GM21526 (cell line): Measurements from ENCODE around the gene NUDT14.

Experiments
- ATAC-seq: cut with Tn5 transposase; IDR thresholded peaks from one replicate; pipeline ENCODE4 v1.9.1; 2021; ENCODE audit warnings: moderate library complexity; ENCODE audit not compliant: unreplicated experiment, low FRiP score

The NUDT14 gene

DNA sequence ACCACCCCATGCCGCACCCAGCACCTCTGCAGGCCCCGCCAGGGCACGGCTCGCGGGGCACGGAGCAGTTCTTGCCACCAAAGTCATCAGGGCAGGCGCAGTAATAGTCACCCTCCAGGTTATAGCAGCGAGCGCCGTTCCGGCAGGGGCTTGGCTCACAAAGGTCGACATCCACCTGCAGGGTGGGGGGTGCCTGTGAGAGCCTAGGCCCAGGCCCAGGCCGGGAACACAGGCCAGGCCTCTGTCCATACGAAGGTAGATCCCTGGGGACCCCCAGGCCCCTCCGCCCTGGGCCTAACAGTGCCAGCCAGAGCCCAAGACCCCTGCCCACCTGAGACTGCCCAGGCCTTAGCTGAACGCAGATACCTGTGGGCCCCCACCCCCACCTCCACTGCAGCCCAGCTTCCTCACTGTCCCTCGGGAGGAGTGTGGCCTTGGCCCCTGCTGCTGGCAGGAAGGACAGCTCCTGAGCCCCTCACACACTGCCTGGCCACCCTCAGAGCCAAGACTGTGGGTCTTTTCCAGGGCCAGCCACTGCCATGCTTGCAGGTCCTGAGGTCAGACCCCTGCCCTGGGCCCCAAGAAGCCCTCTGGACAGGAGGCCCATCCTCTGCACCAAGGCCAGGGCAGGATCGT, 31.8 kb downstream of the NUDT14 start:
- ATAC-seq, result no peak

DNA sequence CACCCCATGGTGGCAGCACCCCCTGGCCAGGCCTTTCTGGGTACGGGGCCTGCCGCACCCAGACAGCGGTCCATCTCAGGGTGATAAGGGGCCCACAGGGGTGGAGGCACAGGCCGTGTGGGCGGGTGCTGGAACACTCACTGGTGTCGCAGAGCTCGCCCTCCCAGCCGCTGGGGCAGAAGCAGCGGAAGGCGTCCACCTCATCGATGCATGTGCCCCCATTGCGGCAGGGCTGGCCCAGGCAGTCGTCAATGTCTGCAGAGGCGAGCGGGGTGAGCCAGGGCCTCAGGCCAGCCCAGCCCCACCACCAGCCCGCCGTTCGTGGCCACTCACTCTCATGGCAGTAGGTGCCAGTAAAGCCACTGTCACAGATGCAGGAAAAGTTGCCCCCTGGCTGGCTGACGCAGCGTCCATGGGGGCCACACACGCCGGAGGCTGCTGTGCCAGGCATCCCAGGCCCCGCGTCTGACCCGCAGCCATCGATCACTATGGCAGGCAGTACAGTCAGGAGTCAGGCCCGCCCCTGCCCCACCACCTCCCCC, 32.4 kb downstream of the NUDT14 start:
- ATAC-seq, result no peak

DNA sequence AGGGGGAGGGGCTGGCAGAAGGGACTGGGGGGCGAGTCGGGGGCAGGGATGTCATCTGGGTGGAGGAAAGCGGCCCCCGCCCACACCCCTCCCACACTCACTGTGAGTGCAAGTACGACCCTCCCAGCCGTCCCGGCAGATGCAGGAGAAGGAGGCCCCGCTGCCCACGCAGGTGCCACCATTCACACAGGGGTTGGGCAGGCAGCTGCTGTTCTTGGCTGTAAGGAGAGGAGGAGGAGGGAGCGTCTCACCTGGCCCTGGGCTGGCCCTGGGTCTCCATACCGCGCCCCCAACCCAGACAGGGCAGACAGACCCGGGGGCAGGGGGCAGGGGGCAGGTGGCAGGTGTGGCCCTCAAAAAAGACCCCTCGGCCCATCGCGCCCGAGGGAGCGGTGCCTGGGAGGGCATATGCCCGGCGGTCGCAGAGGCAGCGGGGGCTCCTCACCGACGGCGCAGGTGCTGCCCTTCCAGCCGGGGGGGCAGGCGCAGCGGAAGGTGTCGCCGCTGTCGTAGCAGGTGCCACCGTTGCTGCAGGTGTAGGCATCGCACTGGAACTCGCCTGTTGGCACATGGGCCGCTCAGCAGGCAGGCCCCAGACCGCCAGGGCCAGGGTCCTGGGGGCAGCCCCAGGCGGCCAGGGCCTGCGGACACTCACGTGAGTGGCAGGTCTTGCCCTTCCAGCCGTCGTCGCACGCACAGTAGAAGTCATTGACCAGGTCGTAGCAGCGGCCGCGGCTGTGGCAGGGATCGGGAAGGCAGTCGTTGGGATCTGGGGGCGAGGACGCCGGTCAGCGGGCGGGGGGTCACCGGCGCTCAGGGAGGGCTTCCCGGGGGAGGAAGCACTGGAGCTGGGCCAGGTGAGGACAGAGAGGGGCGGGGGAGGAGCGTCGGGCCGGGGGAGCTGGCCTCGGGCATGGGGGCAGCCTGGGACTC, 33.2 kb downstream of the NUDT14 start:
- ATAC-seq, result no peak

DNA sequence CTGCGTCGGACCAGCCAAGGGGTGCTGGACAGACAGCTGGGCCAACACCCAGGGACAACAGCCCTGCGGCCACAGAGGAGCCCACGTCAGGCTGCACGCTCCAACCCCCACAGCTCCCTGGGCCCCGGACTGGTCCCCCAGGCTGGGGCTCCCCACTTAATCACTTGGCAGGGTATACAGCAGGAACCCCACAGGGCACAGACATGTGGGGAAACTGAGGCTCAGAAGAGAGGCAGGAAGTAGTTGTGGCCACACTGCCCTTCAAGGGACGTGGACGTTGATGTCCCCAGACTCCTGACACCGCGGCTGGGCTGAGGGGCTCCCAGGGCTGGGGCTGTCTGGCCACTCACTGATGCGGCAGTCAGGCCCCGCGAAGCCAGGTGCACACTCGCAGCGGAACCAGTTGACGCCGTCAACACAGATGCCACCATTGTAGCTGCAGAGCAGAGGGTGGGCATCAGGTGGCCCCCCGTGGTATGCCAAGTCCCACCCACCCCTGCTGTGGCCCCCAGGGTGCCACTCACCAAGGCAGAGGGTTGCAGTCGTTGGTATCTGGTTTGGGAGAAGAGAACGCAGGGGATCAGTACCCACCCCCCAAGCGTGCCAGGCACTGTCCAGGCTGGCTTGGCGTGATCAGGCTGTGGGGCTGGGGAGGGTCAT, 34.0 kb downstream of the NUDT14 start:
- no peak for ATAC-seq

DNA sequence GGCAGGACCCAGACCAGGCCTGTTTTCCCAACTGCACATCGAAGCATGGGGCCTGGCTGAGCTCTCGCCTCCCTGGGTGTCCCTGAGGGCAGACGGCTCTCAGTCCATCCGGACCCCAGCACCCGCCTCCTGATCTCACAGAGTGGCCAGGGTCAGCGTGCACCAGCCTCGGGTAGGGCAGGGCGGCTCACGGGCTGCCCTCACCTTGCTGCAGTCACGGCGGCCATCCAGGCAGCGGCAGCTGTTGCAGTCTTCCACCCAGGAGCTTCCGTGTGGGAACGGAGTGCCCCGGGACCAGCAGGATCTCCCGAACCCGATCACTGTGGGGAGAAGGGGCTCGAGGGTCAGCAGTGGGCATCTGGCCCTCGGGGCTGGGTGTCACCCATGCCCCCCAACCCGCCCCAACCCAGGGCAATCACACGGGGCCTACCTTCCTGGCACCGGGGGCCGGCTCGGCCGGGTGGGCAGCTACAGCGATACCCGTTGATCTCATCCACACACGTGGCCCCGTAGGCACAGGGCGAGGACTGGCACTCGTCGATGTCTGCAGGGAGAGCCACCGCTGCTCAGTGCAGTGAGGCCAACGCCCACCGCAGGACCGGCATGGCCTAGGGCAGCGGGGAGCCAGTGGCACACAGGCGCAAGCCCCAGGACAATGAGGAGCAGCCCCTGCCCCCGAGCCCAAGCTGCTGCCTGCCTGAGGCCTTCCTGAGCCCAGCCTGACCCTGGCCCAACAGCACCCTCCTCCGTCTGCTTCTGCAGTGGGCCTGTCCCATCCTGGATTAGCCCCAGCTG, 34.7 kb downstream of the NUDT14 start:
- ATAC-seq, result no peak

DNA sequence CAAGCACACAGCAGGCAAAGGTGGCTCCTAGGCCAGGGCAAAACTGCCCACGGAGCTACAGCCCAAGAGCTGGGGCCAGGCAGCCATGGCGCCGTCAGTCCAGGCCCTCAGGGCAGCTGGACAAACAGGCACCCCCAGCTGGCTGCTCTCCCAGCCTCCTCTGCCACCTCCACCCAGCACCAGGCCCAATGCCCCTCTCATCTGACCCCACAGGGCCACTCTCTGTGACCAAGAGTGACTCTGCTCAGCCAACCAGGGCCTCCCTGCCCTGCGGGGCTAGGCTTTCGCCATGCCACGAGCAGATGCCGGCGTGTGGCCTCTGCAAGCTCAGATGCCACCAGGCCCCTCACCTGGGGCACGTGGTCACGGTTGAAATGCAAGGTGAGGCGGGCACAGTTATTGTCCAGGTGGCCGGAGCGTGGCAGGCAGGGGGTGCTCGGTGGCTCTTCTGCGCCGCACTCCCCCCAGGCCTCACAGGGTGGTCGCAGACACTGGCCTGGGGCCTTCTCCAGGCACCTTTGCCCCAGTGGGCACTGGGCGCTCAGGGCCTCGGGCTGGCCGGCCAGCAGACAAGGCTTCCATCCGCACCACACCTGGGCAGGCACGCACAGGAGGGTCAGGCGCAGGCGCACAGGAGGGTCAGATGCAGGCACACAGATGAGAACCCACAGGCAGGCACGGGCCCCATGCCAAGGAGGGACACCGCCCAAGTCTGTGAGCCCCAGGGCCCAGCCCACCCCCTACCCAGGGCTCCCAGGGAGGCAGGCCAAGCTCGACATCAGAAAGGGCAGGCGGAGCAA, 35.5 kb downstream of the NUDT14 start:
- ATAC-seq, result no peak

DNA sequence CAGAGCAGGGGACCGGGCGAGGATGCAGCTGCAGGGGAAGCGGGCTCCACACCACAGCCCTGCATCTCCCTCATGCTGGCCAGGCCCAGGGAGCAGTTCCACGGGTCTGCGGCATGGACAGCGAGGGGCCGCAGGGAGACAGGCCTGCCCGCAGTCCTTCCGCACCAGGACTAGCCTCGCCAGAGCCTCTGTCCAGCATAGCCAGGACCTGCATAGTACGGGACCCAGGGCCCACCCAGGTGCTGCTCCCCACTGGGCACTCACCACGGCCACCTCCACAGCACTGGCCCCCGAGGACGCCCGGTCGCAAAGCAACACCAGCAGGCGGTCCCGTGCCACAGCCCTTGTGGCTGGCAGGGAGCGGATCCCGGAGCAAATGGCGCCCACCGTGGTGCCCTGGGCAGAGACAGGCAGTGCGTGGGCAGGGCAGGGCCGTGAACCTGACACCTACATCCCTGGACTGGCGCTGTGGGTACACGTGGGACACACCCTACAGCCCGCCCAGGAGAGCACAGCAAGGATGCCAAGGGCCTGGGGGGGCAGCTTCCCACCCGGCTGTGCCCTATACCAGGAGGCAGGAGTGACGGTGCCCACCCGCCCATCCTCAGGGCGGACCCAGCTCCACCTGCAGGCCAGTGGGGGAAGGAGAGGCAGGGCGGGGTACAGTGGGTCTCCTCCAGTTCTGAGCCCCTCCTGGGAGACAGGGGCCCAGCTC, 36.3 kb downstream of the NUDT14 start:
- ATAC-seq, result no peak

DNA sequence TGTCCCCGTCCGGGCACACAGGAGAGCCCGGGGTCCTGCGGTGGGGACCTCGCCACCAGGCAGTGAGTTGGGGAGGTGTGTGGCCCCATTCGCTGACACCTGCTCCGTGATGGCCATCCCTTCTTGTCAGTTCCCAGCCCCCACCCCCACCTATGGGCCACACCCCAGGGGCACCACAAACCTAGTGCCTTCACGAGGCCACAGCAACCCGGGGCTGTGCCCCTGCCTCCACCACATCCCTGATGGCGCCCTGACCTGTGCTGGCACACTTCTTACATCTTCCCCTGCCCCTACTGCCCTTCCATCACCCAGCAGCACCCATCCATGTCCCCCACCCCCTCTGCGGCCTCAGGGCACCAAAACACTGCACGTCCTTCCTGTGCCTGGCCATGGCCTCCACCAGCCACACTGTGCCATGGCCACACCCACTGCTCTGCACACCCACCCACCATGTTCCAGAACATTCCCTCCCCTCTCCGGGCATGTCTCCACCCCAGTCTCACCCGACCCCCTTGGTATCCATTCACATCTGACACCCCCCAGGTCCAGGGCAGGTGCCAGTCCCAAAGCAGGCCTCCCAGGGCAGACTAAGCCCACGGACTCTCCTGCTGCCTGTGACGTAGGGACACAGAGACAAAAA, 37.0 kb downstream of the NUDT14 start:
- ATAC-seq, result no peak

DNA sequence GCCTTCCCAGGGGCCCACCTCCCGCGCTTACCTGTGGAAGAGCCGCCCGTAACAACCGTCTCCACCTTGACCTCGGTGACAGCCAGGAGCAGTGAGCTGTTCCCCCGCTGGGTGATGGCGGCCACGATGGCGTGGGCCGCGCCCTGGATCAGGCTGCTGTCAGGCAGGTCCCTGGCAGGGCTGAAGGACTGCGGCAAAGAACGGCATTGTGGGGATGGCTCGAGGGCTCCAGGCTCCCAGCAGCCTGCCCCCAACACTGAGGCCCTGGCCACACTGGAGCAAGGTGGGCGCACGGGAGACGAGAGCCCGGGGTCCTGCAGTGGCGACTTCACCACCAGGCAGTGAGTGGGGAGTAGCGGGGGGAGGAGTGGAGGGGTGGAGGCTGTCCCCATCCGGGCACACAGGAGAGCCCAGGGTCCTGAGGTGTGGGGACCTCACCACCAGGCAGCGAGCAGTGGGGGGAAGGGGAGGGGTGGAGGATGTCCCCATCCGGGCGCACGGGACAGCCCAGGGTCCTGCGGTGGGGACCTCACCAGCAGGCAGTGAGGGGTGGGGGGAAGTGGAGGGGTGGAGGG, 37.6 kb downstream of the NUDT14 start:
- no peak for ATAC-seq

DNA sequence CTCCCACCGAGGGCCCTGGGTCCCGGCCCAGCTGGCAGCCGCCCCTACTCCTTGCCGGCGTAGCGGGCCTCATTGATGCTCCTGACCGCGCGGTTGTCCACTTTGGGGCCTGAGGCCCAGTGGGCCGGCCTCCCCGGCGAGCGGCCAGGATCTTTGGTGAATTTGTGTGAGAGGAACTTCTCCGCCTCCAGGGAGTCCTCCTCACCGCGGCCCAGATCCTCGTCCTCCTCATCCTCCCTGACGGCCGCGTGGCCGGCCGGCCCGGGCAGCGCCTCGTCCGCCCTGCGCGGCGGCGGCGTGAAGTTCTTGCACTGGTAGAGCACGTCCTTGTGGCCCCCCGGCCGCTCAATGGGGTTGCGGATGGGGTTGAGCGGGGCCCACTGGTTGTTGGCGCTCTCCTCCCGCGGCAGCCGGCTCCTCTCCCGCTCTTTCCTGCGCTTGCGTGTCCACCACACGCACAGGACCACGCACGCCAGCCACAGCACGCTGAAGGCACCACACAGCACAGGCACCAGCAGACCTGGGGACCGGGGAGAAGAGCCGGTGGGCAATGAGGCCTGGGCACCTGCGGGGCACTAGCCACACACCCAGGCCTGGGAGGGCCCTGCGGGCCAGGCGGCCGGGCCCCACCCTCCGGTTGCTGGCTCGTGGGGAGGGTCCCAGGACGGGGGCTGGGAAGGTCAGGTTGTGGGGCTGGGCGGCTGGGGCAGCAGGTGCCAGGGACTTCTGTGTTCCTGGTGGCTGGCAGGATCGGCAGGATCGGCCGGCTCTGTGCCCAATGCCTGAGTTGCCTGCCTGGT, 38.3 kb downstream of the NUDT14 start:
- no peak for ATAC-seq

DNA sequence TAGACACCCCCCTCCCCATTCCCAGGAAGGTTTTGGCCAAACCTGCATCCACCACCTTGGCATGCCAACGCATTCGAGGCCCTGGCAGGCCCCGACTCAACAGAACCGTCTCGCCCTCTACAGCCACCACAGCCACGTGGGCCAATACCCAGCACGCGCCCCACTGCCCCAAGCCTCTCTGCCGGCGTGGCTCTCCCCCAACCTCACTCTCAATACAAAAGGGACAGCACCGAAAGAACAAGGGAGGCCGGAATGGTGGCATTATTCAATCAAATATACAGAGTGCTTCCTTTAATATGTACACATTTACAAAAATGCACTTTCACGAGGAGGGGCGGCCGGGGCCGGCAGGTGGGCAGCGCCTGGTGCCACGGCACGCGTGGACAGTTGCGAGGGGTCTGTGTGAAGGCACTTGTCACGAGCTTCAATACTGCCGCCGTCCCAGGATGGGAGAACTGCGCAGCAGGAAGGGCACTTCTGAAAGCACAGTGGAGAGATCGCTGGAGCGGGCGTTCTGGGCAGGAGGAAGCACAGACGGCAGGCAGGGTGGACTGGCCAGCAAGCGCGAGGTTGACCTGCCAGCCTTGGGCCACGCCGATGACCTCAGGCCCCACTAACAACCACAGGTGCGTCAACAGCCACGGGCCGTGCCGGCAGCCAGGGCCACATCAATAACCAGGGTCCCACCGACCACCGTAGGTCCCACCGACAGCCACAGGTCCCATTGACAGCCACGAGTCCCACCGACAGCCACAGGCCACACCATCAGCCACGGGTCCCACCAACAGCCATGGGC, 39.4 kb downstream of the NUDT14 start:
- no peak for ATAC-seq

DNA sequence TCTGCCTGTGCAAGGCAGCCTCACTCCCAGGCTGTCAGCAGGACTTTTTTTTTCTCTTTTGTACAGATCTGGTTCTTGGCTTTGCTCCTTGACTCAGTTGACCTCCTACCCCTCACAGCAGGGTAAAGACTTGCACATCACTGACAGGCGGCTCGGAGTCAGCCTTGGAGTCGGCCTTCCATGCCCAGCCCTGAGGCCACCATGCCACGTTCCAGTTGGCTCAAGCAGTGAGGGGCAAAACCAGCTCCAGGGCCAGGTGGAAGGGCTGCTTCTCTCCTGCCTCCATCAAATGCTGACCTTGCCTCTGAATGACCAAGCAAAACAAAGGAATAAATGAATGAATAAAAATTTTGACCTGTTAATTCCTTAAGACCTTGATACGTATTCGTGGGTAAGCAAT, 40.1 kb downstream of the NUDT14 start:
- ATAC-seq, result no peak

DNA sequence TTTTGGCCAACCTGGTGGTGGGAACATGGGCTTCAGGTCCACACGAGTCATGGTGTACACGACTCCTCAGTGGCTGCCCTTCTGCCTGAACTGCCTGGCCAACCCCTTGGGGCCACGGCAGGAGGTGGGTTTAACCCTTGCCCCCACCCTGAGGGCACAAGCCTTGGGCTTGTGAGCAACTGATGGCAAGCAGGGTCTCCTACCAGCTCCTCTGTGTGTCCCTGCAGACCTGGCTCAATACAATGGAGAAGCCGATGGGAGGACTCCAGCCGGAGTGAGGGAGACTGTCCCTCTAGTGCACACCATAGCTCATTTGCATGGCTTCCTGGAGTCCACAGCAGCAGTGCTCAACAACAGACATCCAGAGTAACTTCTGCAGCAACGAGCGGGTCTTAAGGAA, 40.5 kb downstream of the NUDT14 start:
- no peak for ATAC-seq

DNA sequence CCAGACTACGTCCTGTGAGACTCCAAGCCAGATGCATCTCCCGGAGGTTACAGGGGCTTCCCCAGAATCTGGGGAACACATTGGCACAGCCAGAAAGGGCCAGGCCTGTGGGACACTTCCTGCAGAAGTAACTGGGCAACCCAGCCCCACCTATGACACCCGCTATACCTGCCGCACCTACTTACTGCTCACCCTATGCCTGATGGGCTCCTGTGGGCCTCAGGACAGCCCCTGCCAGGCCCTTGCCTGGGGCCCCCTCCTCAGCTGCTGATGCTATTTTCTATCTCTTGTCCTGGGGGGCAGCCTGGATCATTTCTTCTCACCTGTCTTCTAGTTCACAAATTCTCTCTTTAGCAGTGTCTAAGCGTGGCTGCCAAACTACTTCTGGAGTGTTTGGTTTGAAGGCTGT, 41.3 kb downstream of the NUDT14 start:
- no peak for ATAC-seq

DNA sequence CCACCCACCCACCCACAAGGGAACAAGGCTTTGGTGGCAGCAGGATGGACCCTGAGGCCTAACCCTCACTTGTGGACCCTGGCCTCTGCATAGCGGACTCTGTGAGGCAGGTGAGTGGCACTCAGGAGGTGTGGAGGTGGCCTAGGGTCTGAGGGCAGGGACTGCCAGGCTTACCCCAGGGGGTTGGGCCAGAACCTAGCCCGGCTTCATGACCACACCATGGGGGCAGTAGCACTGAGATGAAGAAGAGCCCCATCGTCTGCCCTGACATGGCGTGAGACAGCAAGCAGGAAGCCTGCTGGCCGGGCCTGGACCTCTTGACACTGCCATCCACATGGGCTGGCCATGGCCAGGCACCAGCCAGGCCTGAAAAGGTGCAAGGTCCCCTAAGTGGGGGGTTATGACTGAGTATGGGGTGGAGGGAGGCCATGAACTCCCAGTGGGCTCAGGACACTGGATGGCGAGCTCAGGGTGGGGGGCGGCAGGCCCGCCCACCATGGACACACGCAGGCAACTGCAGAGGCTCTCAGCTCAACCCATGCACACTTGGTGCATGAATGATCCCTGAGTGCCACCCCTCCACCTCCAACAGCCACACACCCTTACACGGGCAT, 41.8 kb downstream of the NUDT14 start:
- no peak for ATAC-seq

DNA sequence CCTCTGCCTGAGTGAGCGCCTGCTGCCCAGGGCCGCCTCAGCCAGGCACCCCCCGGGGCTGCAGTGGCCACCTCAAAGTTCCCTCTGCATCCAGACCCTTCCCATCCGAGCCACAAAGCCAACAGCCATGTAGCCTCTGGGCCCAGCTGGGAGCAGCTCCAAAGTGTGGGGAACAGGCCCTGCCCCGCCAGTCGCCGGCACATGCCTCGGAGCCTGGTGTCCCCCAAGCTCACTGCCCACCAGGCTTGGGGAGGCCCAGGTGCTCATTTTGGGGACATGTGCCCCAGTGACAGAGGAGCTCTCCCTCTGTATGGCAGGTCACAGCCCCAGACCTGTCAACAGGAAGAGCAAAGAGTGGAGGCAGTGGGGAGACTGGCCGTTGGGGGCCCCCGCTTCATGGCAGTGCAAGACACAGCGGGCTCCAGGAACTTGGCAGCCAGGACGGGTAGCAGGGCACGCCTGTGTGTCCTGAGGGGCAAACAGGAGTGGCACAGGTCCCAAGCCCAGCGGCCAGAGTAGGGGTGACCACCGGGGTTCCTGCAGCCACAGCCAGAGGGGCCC, 42.5 kb downstream of the NUDT14 start:
- no peak for ATAC-seq
